Thyroid gland (tissue), 4 donors: Measurements from ENCODE around the gene SNAPC3.

Source experiments
- CTCF ChIP-seq, 6 experiments: fragments of 200-600 bp in 3 of 6; fragments of 450-650 bp in 3 of 6; sonication (generic) in 3 of 6; IDR thresholded peaks; one replicate each; pipeline ENCODE4 v1.5.1; 2016 to 2019; ENCODE audit warnings: antibody characterized with exemption in 6 of 6, mild to moderate bottlenecking in 2 of 6, inconsistent platforms in 1 of 6, moderate library complexity in 1 of 6
- POLR2A ChIP-seq, 2 donors: fragments of 450-650 bp; IDR thresholded peaks; one replicate each; pipeline ENCODE4 v1.6.1; 2017; ENCODE audit warnings: antibody characterized with exemption in 2 of 2, mild to moderate bottlenecking in 2 of 2, moderate library complexity in 1 of 2

- no peak for TF ChIP-seq CTCF (IDR thresholded peaks at IDR 0.05)
- no peak for TF ChIP-seq POLR2A (IDR thresholded peaks at IDR 0.05)
Observed at GRCh38 chr9:15390201-15390600, 32.5 kb upstream of the SNAPC3 start.
